Measurements from ENCODE around the gene HTR1E. TPM values are rescaled to one million over a fixed set of nuclear protein-coding genes. Genes with fewer than 3 reads are reported as not detected.
"Not testable (repeated sequence)": the region's sequence is repeated elsewhere in the genome, so short reads cannot be mapped to it uniquely, and the experiment has no call there.

Gene HTR1E
- total and polyA plus RNA-seq, 5 experiments from 2014 or later, result not detected

- Mint-ChIP-seq H3K36me3 (no peaks in the 10 kb centered on the region), H3K27me3 (peaks cover 5 to 30% (median 6%) of the 10 kb centered on the region in 5 donors), H3K4me3 (no peak overlapping the region), H3K27ac (no peak overlapping the region), H3K9me3 (peaks cover 0 to 4% (median 0%) of the 10 kb centered on the region in 9 donors), H3K4me1 (no peaks in the 10 kb centered on the region)
- DNase-seq (no peak), ATAC-seq (no peak)
- POLR2A ChIA-PET, result no interaction called here
These were observed 6.6 kb downstream of the HTR1E start for GRCh38 chr6:86943819-86944407.

GRCh38 chr6:86949771-86950170 lies 12.4 kb downstream of the HTR1E start:
- DNase-seq (no peak), ATAC-seq (no peak)
- POLR2A ChIA-PET, result no interaction called here
- no peak overlapping the region for H3K27ac Mint-ChIP-seq
- no peaks in the 10 kb centered on the region for H3K36me3 Mint-ChIP-seq
- peaks cover 0 to 5% (median 0%) of the 10 kb centered on the region in 5 donors for H3K27me3 Mint-ChIP-seq
- H3K9me3 Mint-ChIP-seq, result peaks cover 0 to 2% (median 0%) of the 10 kb centered on the region in 9 donors
- no peaks in the 10 kb centered on the region for H3K4me1 Mint-ChIP-seq
- H3K4me3 Mint-ChIP-seq, result no peak overlapping the region

GRCh38 chr6:86952991-86953390 lies 15.7 kb downstream of the HTR1E start:
- ATAC-seq (no peak), DNase-seq (no peak)
- peaks cover 0 to 10% (median 0%) of the 10 kb centered on the region in 9 donors for H3K9me3 Mint-ChIP-seq
- no peaks in the 10 kb centered on the region for H3K4me1 Mint-ChIP-seq
- no peak overlapping the region for H3K27ac Mint-ChIP-seq
- no peaks in the 10 kb centered on the region for H3K36me3 Mint-ChIP-seq
- H3K4me3 Mint-ChIP-seq, result no peak overlapping the region
- peaks cover 0 to 8% (median 0%) of the 10 kb centered on the region in 5 donors for H3K27me3 Mint-ChIP-seq
- POLR2A ChIA-PET, result no interaction called here

GRCh38 chr6:86959656-86960055 lies 22.3 kb downstream of the HTR1E start:
- POLR2A ChIA-PET, result no interaction called here
- Mint-ChIP-seq H3K4me3 (no peak overlapping the region), H3K9me3 (peaks cover 0 to 10% (median 0%) of the 10 kb centered on the region in 9 donors), H3K36me3 (no peaks in the 10 kb centered on the region), H3K27ac (no peak overlapping the region), H3K4me1 (no peaks in the 10 kb centered on the region), H3K27me3 (peaks cover 0 to 8% (median 1%) of the 10 kb centered on the region in 5 donors)
- ATAC-seq (no peak), DNase-seq (no peak)

GRCh38 chr6:86961455-86962200 lies 24.3 kb downstream of the HTR1E start:
- H3K4me1 Mint-ChIP-seq, result no peaks in the 10 kb centered on the region
- H3K4me3 Mint-ChIP-seq, result no peak overlapping the region
- POLR2A ChIA-PET, result no interaction called here
- DNase-seq (no peak), ATAC-seq (no peak)
- H3K36me3 Mint-ChIP-seq, result no peaks in the 10 kb centered on the region
- peaks cover 0 to 12% (median 6%) of the 10 kb centered on the region in 5 donors for H3K27me3 Mint-ChIP-seq
- no peak overlapping the region for H3K27ac Mint-ChIP-seq
- peaks cover 0 to 7% (median 0%) of the 10 kb centered on the region in 9 donors for H3K9me3 Mint-ChIP-seq

GRCh38 chr6:86963352-86963751 lies 26.0 kb downstream of the HTR1E start:
- no peak for DNase-seq
- Mint-ChIP-seq H3K27me3 (peaks cover 0 to 12% (median 4%) of the 10 kb centered on the region in 5 donors), H3K9me3 (peaks cover 0 to 5% (median 0%) of the 10 kb centered on the region in 9 donors), H3K27ac (no peak overlapping the region), H3K4me3 (no peak overlapping the region), H3K36me3 (no peaks in the 10 kb centered on the region), H3K4me1 (no peaks in the 10 kb centered on the region)
- POLR2A ChIA-PET, result no interaction called here
- ATAC-seq, result no peak

- no peaks in the 10 kb centered on the region for H3K36me3 Mint-ChIP-seq
- DNase-seq (no peak), ATAC-seq (no peak)
- POLR2A ChIA-PET, result no interaction called here
- H3K4me3 Mint-ChIP-seq, result no peak overlapping the region
- H3K27ac Mint-ChIP-seq, result no peak overlapping the region
- H3K27me3 Mint-ChIP-seq, result peaks cover 0 to 12% (median 4%) of the 10 kb centered on the region in 5 donors
- H3K4me1 Mint-ChIP-seq, result no peaks in the 10 kb centered on the region
- H3K9me3 Mint-ChIP-seq, result no peaks in the 10 kb centered on the region
These were observed 26.8 kb downstream of the HTR1E start for GRCh38 chr6:86964029-86964579.

GRCh38 chr6:86966271-86966670 lies 28.9 kb downstream of the HTR1E start:
- H3K4me3 Mint-ChIP-seq, result no peak overlapping the region
- DNase-seq (no peak), ATAC-seq (no peak)
- H3K9me3 Mint-ChIP-seq, result no peaks in the 10 kb centered on the region
- no peak overlapping the region for H3K27ac Mint-ChIP-seq
- no peaks in the 10 kb centered on the region for H3K4me1 Mint-ChIP-seq
- peaks cover 0 to 12% (median 4%) of the 10 kb centered on the region in 5 donors for H3K27me3 Mint-ChIP-seq
- H3K36me3 Mint-ChIP-seq, result no peaks in the 10 kb centered on the region
- POLR2A ChIA-PET, result no interaction called here

- DNase-seq (no peak), ATAC-seq (no peak)
- Mint-ChIP-seq H3K36me3 (no peaks in the 10 kb centered on the region), H3K27ac (no peak overlapping the region), H3K9me3 (no peaks in the 10 kb centered on the region), H3K4me3 (no peak overlapping the region), H3K27me3 (peaks cover 0 to 13% (median 2%) of the 10 kb centered on the region in 5 donors), H3K4me1 (no peaks in the 10 kb centered on the region)
- POLR2A ChIA-PET, result no interaction called here
These were observed 32.2 kb downstream of the HTR1E start for GRCh38 chr6:86969573-86969972.

GRCh38 chr6:86973088-86973487 lies 35.8 kb downstream of the HTR1E start:
- ATAC-seq, result no peak
- no peaks in the 10 kb centered on the region for H3K9me3 Mint-ChIP-seq
- POLR2A ChIA-PET, result no interaction called here

GRCh38 chr6:86978251-86978650 lies 40.9 kb downstream of the HTR1E start:
- peaks cover 0 to 2% (median 0%) of the 10 kb centered on the region in 9 donors for H3K9me3 Mint-ChIP-seq
- H3K36me3 Mint-ChIP-seq, result no peaks in the 10 kb centered on the region
- H3K27me3 Mint-ChIP-seq, result peaks cover 5 to 26% (median 15%) of the 10 kb centered on the region in 5 donors
- no peak for DNase-seq
- H3K4me3 Mint-ChIP-seq, result no peak overlapping the region
- ATAC-seq, result no peak
- H3K27ac Mint-ChIP-seq, result no peak overlapping the region
- H3K4me1 Mint-ChIP-seq, result no peaks in the 10 kb centered on the region
- POLR2A ChIA-PET, result no interaction called here

More at GRCh38 chr6:86973088-86973487, 35.8 kb downstream of the HTR1E start:
- Mint-ChIP-seq H3K36me3 (no peaks in the 10 kb centered on the region), H3K27ac (no peak overlapping the region), H3K27me3 (peaks cover 2 to 13% (median 5%) of the 10 kb centered on the region in 5 donors), H3K4me1 (no peaks in the 10 kb centered on the region), H3K4me3 (no peak overlapping the region)
- DNase-seq, result no peak

GRCh38 chr6:87001494-87001893 lies 64.2 kb downstream of the HTR1E start:
- H3K4me1 Mint-ChIP-seq, result peaks cover 0 to 12% (median 0%) of the 10 kb centered on the region in 4 donors
- DNase-seq (no peak), ATAC-seq (no peak)
- POLR2A ChIA-PET, result no interaction called here
- H3K27me3 Mint-ChIP-seq, result peaks cover 0 to 11% (median 8%) of the 10 kb centered on the region in 5 donors
- no peak overlapping the region for H3K4me3 Mint-ChIP-seq
- H3K9me3 Mint-ChIP-seq, result peaks cover 2 to 28% (median 15%) of the 10 kb centered on the region in 9 donors
- no peak overlapping the region for H3K27ac Mint-ChIP-seq
- peaks cover 0 to 19% (median 0%) of the 10 kb centered on the region in 3 donors for H3K36me3 Mint-ChIP-seq

GRCh38 chr6:87002391-87002790 lies 65.1 kb downstream of the HTR1E start:
- DNase-seq, H3K27ac Mint-ChIP-seq, H3K4me3 Mint-ChIP-seq, ATAC-seq, POLR2A ChIA-PET: not testable (repeated sequence)
- peaks cover 0 to 12% (median 0%) of the 10 kb centered on the region in 4 donors for H3K4me1 Mint-ChIP-seq
- peaks cover 2 to 31% (median 15%) of the 10 kb centered on the region in 9 donors for H3K9me3 Mint-ChIP-seq
- H3K27me3 Mint-ChIP-seq, result peaks cover 0 to 11% (median 8%) of the 10 kb centered on the region in 5 donors
- peaks cover 0 to 19% (median 0%) of the 10 kb centered on the region in 3 donors for H3K36me3 Mint-ChIP-seq

Data from naive thymus-derived CD8-positive, alpha-beta T cell (primary cell).